NCI-H69 (cell line): ENCODE measurements around the gene MYO5A.
A peak's percentile ranks its signal among the peaks of the same experiment; 100 is the strongest.

Source experiments
- DNase-seq: peaks from one replicate; lab custom pipeline; 2025; lab: John Stamatoyannopoulos, UW

Gene MYO5A

DNA sequence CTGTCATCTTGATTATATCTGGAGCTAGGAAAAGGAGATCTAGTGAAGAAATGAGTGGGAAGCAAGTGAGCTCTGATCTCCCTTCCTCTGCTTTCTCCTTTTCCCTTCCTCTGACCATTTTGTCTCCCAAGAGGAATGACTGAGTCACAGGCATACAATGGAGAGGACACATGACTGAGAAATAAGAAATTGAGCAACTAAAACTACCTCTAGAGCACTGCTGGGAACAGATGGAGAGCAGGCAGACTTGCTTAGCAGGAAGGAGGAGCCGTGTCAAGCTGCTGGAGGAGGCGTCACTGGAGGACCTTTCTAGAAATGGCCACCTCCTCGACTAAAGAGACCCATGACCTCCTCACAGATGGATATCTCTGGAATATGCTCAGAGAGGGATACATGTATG lies 166.2 kb downstream of the MYO5A start:
- DNase-seq: no peak

DNA sequence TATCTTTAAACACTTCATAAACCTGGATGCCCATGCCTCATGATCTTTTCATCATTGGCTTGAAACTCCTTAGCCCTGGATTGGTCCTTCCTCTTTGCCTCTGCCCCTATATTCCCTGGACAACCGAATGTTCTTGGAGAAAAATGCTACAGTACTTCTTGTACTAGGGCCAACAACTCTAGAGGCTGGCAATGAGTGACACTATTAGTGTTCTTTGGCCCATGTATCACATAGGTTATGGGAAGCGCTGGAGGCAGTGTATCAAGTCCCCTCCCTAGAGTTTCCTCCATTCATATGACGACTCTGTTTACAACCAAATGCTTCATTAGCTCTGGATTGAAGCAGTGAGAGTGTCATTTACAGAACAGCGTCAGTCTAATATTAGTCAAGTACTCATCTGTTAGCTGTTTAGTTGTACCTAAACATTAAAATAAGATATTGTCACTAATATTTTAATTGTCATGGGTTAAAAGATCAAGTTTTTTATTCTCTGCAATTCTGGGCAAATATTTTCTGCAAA lies 166.6 kb downstream of the MYO5A start:
- DNase-seq: no peak

DNA sequence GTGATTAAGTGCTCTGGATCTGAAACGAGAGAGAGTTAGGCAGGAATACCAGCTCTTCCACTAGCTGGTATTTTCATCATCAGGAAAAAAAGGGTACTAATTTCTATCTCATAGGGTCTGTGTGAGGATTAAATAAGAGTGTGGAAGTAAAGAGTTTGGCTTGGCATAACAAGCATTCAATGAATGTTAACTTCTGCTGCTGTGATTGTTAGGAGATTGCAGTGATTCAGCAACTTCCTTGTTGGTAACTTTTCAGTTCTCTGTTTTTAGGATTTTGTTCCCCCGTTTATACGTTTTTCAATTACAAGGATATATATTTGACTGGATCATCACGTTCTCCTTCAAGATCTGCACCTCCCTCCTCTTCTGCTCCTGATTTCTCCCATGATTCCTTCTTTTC lies 167.2 kb downstream of the MYO5A start:
- DNase-seq: no peak

DNA sequence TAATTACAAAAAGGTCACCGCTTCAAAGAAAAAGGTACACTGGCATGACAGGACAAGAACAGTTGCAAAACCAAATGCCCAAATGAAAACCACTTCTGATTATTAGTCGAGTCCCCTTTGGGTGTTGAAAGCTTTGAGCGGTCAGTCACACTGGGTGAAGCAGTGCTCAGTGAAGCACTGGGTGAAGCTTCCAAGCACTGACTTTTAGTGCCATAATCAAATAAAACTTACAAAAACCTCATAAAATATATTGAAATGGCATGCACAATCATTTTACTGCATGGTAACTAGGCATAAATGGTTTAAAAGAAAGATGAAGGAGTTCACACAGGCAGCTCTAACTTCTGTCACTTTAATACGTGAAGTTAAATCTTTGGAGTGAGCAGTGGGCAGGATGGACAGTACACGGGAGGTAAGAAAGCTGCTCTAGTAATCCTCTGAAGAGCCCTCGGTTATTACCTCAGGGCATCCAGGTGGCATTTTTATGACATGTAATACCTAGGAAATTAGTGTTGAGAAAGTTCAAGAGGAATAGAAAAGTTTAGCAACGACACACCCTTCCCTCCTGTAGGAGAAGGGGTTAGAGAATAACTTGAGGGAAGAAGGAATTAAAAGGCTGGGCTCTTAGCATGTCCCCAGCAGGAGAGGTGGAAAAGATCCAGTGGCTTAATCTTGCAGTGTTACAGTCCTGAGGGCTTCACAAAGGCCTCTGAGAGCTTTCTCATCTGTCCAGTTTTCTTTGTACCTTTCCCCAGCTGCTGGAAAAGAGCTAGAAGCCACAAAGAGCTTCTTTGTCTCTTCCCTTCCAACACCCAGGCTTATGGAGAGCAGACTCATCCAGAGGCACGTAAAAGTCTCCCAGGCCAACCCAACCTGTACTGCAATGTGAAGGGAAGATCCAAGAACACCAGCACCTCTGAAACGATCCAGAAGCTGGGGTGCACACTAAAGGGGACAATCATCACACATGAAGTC lies 168.2 kb downstream of the MYO5A start:
- no peak for DNase-seq

DNA sequence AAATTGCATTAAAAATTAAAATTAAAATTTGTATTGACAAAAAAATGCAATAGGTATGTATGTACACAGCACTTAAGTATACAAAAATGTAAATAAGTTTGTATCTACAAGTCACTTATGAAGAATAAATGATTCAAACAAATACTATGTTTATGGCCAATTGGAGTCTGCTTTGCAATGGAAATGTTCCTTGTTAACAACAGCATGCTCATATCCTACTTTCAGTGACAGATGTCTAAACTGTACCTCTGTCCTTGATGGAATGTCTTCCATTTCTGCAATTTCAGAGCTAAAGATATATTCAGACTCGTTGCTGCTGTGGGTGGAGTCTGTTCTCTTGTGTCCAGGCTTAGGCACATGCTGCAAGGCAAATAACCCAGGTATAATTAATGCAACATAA lies 169.0 kb downstream of the MYO5A start:
- peak; percentile 24 for DNase-seq

DNA sequence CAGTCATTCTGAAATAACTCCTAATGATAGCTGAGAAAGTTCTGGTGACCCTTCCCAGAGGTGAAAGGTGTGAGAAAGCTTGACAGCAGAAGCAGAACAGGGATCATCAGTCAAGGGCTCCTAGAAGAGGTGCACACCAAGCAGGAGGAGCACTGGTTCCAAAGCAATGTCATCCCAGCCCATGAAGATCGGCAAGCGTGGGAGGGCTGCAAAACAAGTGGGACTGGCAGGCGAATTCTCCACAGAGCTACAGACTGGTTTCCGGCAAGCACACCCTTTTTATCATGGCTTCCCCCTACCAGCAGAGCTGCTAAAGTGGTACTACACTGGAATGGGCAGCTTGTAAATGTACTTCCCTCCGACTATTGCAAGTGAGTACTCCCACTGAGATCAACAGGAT lies 170.7 kb downstream of the MYO5A start:
- DNase-seq: no peak

DNA sequence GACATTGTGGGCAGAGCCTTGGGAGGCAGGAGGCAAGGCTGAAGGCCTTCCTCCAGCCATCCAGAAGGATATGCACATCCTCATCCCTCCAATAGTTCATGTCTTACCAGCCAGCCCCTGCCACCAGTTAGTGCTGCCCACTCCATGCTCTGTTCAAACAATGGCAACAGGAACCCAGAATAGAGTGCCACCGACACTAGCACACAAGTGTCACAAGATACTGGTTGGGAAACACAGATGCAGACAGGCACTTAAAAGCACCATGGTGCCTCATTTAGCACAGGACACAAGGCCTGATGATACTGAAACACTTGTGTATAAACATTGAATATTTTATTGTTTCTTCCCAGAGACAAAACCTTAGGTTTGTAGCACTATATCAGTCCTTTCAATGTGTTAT lies 176.6 kb downstream of the MYO5A start:
- no peak for DNase-seq

DNA sequence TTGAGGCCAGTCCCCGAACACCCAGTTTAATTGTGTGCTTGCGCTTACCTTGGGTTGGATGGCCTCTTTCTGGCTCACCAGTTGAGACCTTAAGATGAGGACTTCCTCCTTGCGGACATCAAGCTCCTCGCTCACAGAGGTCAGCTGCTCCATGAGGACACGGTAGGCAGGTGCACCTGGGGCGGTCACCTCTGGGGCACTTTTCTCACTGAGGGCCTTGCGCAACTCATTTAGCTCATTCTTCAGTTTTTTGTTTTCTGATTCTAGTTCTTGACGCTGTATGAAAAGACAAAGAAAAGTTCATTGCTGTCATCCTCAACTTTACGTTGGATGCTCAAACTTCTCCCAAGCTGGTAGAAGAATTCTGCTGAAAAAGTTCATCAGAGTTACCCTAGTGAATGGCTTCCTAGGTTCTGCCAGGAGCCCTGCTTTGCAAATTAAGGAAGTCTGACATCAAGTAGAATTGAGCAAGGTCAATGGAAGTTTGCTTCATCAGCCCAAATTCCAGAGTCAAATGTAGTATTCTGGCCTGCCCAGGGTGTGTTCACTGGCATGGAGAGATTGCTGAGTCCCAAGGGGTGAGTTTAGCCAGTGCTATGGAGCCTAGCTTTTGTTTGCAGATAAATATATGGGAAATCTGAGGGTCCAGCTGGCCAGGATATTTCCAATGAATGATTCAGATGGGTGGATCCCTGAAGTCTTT lies 177.3 kb downstream of the MYO5A start:
- DNase-seq: no peak

DNA sequence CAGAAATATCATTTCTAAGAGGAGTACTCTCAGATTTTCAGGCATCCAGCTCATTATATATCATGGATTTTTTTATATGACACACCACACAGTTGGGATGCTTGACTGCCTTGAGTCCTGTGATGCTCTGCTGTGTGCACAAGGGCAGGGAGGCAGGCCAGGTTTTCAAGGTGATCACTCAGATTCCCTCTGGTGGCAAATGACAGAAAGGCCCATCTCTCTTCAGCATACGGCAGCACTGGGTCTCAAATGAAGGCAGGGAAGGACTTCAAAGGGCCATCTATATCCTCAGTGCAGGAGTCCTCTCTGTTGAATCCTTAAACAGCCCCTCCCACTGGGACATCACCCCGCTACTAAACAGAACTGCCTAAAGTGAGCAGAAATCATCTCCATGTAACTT lies 178.3 kb downstream of the MYO5A start:
- no peak for DNase-seq

DNA sequence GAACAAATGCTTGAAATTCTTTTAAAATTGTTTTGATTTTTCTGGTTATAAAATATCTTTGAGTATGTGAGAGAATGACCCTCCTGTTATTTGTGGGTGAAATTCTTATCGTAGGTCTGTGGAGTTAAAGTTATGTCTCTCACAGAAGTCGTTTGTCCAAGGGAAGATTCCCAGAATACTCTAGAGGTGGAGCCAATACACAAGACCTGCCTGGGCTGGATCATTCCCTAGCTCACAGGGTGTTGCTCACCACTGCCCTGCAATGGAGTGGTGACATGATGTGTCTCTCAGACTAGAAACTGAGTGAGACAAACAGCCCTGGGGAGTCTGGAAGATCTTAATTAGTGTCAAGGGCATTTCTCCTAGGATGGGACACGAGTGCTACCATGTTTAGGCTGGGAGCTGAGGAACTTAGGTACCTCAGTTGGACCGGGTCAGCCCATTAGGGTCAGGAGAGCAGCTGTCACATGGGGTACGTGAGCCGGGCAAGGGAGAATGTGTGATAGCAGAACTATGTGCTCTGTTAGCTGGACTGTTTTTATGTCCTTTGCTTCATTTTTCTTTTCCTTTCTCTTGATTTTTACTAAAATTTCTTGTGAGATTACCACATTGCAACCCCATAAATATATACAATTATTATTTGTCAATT lies 179.5 kb downstream of the MYO5A start:
- DNase-seq: peak; percentile 13

DNA sequence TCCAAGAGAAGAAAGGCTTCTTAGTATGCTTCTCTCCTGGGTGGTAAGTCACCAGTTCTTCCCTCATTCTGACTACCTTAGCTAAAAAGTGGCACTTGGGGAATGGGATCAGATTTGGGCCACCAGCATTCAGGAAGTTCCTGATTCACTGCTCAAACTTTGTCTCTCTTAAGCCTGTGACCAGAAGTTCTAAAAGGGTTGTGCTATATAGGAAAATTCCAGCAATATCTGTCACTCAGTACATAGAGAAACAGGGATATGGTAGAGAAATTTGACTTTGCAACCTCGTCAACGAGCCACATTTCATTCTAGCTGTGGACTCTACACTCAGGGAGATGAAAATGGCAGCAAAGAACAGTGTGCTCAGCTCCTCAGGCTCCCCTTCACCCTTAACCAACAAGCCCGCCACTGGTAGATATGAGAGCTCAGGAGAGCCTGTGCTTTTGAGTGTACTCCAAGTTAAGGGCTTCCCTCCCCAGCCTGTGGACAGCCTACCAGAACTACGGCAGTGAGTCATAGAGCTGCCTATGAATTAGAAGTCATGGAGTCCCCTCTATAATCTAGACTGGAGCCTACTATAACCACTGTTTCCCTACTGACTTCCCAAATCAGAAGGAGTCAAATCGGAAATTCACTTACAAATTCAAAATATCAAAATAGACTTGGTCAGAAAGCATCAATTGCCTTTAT lies 180.5 kb downstream of the MYO5A start:
- DNase-seq: no peak

DNA sequence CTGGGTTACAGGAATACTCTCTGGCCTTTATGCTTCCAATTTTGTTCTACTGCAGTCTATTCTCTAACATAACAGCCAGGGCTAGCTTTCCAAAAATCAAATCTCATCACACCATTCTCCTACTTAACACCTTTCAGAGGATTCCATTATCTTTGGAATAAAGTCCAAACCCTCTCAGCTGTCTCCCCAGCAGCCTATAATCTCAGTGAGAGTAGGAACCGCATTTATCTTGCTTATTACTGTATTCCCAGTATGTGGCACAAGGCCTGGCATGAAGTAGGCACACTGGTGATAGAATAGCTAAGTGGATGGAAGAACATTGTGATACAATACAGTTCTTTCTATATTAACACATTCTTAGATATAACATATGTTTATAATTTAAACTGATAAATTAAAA lies 184.1 kb downstream of the MYO5A start:
- no peak for DNase-seq

DNA sequence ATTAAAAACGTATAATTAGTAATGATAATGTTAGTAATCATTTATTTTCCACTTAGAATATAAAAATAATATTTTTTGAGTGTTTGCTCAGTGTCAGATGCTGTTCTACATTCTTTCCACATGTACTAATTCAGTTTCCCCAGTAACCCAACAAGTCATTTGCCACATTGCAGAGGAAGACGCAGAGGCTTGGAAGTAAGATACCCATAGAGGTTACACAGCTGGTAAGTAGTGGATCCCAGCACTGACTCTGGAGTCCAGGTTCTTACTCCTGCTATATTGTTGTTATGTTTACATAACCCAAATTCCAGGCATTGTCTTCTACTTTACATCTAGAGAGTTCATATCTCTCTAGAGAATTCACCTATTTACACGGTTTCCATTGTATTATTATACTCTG lies 184.8 kb downstream of the MYO5A start:
- DNase-seq: no peak

DNA sequence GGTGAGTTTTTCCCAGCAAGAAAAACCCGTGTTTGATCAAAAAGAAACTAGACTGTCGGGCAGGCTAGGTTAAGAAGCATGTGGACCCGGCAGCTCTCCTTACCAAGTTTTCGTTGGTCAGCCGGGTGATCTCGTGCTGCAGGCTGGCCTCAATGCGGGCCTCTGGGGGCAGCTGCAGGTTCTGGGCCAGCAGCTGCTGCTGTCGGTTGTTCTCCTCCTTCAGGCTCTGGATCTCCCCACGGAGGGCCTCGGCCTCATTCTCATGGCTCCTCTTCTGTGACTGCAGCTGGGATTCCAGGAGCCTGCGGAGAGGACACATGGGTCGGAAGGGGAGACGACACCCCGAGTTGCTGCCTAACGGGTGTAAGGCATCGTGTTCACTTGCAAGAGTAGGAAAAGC lies 188.6 kb downstream of the MYO5A start:
- no peak for DNase-seq

DNA sequence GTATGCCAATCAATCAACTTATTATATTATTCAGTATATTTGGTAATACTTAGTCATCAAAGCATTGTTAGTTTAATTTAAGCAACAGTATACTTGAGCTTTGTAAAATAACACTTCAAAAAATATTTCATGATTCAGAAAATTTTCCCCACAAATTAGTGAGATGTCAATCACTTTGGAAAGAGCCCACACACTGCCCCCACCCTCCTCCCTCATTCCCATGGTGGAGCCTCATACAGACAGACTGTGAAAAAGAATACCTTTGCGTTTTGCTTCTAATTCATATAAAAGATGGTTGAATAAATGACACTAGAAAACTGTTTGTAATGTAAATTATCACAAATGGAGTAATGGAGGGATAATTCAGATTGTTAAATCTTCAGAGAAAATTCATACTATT lies 189.8 kb downstream of the MYO5A start:
- DNase-seq: no peak

DNA sequence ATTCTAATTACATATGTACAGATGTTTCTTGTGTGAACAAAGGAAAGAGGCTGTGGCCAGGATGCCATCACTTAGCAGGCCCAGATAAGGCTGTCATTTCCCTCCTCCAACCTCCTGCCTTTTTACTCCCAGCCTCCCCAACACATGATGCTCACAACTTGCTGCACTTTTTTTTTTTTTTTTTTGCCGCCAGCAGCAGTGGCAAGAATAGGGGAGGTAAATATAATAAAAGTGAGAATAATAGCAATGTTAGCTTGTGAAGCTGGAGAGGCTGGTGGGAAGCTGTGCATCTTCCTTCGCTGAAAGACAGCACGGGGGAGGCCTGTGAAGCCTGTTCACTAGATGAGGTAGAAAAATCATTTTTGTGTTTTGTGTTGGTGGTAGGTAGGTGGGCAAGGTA lies 190.6 kb downstream of the MYO5A start:
- DNase-seq: peak; percentile 11

DNA sequence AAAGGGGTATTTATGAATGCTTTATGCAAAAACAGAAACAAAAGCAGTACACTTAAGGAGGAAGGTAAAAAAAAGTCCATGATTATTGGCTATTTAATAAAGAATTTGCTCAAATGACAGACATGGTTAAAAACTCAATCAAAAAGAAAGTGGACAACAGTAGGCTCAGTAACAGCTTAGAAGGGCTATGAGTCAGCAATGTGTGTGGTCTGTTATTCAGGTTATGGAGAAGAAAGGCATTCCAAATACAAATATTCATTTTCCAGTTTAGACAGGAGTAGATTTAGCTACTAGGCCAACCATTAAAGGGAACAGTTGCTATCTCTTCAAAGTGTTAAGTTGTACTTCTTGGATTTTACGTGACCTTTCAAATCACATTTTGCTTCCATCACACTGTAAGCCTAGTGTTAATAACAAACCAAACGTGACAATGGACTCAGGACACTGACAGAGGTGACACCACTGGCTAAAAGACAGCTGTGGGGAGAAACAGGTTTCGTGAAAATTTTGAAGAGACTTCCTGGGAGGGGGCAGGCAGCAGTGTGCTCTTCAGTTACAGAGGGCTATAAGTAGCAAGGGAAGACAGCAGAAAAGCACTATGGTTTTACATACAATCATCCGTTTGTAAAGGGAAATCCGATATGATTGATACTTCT lies 191.4 kb downstream of the MYO5A start:
- DNase-seq: no peak

DNA sequence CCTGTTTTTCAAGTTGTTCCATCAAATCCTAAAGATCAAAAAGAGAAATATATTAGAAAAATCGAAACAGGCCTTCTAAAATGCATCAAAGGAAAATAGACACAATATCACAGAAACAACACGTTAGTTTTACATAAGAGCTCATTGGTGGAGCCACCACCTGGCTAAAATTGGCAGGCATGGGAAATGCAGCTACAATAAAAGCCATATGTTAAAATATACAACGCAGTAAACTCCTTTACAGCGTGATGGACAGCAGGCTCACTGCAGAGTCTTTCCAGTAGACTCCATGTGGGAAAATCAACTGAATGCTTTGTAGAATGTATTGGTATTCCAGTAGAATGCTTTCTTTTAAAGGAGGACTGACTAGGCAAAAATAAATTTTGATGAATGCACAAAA lies 192.2 kb downstream of the MYO5A start:
- peak; percentile 44 for DNase-seq

DNA sequence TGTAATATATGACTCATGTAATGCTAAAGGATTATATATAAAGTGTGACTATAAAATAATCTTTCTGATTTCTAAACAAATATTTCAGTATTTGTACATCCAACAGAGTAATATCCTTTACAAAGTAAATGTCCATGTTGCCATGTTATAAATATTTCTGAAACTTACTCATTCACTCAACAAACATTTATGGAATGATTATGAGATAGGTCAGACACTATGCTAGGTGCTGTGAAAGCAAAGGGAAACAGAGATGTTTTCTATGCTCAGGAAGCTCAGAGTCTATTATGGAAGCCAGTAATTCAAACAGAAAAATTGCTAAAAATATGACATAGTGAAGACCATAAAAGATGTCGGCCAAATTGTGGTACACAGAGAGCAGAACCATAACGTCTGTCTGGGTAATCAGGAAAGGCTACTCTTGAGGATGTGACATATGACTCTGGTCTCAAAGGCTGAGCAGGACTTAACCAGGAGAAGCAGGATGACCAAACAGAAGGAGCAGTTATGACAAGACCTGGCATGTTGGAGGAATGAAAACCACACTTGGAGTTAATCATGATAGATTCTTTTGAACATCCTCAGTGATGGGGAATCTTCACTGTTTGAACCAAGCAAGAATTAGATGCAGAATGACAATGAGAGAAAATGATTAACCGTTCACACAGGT lies 194.1 kb downstream of the MYO5A start:
- DNase-seq: no peak

DNA sequence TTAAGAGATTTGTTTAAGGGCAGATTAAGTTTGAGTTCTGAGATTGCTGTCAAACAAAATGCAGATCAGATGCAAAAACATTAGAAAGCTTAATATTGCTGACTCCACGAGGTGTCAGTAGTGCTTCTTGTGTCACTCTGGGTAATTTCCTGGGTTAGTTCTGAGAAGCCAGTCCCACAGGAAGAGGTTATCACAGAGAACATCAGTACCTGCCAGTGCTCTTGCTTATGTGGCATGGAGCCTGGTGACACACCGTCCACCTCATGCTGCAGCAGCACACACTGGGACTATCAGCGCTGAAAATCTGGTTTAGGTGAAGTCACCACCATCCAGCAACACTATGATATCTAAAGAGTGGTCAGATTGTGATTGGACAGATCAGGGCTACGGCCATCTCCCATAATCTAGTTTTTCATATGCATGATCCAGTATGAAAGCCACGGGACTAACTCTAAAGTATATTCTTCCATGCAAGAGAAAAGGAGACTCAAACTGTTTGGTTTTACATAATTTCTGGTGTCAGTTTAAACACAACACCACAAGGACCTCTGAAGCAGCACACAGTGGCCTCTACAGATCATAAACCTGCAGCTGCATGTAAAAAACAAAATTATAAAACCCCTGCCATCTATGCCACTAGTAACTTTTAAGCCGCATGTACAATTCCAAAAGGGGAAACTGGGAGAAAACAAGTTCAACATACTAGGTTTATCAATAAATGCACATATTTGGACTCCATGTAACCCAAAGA lies 197.0 kb downstream of the MYO5A start:
- DNase-seq: peak; percentile 69
